Iris pigment epithelial cell (primary cell): Measurements from ENCODE around the gene L1CAM.

Experiments
- DNase-seq: peaks from one replicate; pipeline ENCODE4 v3.0.0-alpha.2; 2011; ENCODE audit warnings: low read depth

L1CAM gene

GRCh38 chrX:153862369-153863250, 23.4 kb downstream of the L1CAM start:
- no peak for DNase-seq

- no peak for DNase-seq
Measured at GRCh38 chrX:153861733-153862310, 24.2 kb downstream of the L1CAM start.

- no peak for DNase-seq
Measured at GRCh38 chrX:153861151-153861550, 24.8 kb downstream of the L1CAM start.

- no peak for DNase-seq
Measured at GRCh38 chrX:153857348-153857903, 28.5 kb downstream of the L1CAM start.

GRCh38 chrX:153854702-153855101, 31.3 kb downstream of the L1CAM start:
- DNase-seq: no peak

GRCh38 chrX:153853902-153854267, 32.1 kb downstream of the L1CAM start:
- no peak for DNase-seq

GRCh38 chrX:153853180-153853901, 32.6 kb downstream of the L1CAM start:
- DNase-seq: no peak

- no peak for DNase-seq
Measured at GRCh38 chrX:153851981-153852380, 34.0 kb downstream of the L1CAM start.

- DNase-seq: no peak
Measured at GRCh38 chrX:153848325-153848724, 37.6 kb downstream of the L1CAM start.

- DNase-seq: peak; percentile 4
Measured at GRCh38 chrX:153845842-153846241, 40.1 kb downstream of the L1CAM start.

GRCh38 chrX:153845195-153845594, 40.8 kb downstream of the L1CAM start:
- DNase-seq: no peak

GRCh38 chrX:153844509-153845082, 41.4 kb downstream of the L1CAM start:
- DNase-seq: no peak

- DNase-seq: no peak
Measured at GRCh38 chrX:153836921-153837320, 49.1 kb downstream of the L1CAM start.

- no peak for DNase-seq
Measured at GRCh38 chrX:153832728-153833127, 53.2 kb downstream of the L1CAM start.

GRCh38 chrX:153831429-153832150, 54.4 kb downstream of the L1CAM start:
- DNase-seq: no peak

- no peak for DNase-seq
Measured at GRCh38 chrX:153830640-153831428, 55.1 kb downstream of the L1CAM start.

- no peak for DNase-seq
Measured at GRCh38 chrX:153829799-153830639, 56.0 kb downstream of the L1CAM start, which contains the start of gene PDZD4. Gene PDZD4, minus strand, starts transcription at chrX:153830544. Its CDS starts 246 bp downstream, at chrX:153830298.

- no peak for DNase-seq
Measured at GRCh38 chrX:153829549-153829798, 56.5 kb downstream of the L1CAM start.

- DNase-seq: no peak
Measured at GRCh38 chrX:153828723-153829548, 57.0 kb downstream of the L1CAM start.
